Measurements from ENCODE around the gene POLR3K. TPM values are rescaled to one million over a fixed set of nuclear protein-coding genes. Genes with fewer than 3 reads are reported as not detected.
A peak's percentile ranks its signal among the peaks of the same experiment; 100 is the strongest.

POLR3K gene
- total RNA-seq (2021) (33.5 and 38.4 TPM in 2 replicates), Bru-seq, nascent RNA (percentile 69 among the genes with signal in this experiment), BruChase-seq, experiment 1, labeled RNA remaining after a 2-hour chase (percentile 72 among the genes with signal in this experiment), BruChase-seq, experiment 2, labeled RNA remaining after a 6-hour chase (percentile 80 among the genes with signal in this experiment)
- long read RNA-seq, transcript POLR3K-201 (3 exons, 1,392 nt) = major isoform, 84 of 86 reads
- long read RNA-seq, partial matches to known transcripts = 0 of 86 reads
- long read RNA-seq, other reads (novel, unspliced or antisense) = 2 of 86 reads

GRCh38 chr16:53346-54236 lies at the start of gene POLR3K, which contains the start of gene SNRNP25:
TSS of gene POLR3K (minus strand) at chr16:53608. CDS start at chr16:53586, 22 bp downstream.
TSS of gene SNRNP25 (plus strand) at chr16:53828. CDS start at chr16:54017, 189 bp downstream.
- Histone ChIP-seq H3K9me3 (ENCODE audit: insufficient read depth, low read depth) (no peaks in the 10 kb centered on the region), H4K20me1 (ENCODE audit: insufficient read depth) (0 out of 2 replicates have a peak, but pooled peaks cover 10% of the 10 kb centered on the region), H3K27ac (peak within 1 kb of the TSS; percentile 43), H3K4me1 (replicated peaks; ENCODE audit: insufficient read depth) (peaks cover 9% of the 10 kb centered on the region), H3K79me2 (ENCODE audit: low read depth) (peaks cover 46% of the 10 kb centered on the region), H3K36me3 (ENCODE audit: low read depth) (peaks cover 9% of the 10 kb centered on the region; the same call in 1 of the 2 replicates), H3K4me2 (peak within 1 kb of the TSS; percentile 86), H3K4me3 (peak within 1 kb of the TSS; percentile 88), H3F3A (ENCODE audit: insufficient read depth, low read depth) (peaks cover 9% of the 10 kb centered on the region), H3K27me3 (ENCODE audit: insufficient read depth, low read depth) (no peaks in the 10 kb centered on the region), H3K9me2 (ENCODE audit: insufficient read depth) (no peaks in the 10 kb centered on the region), H2AFZ (peak within 1 kb of the TSS; percentile 97)
- peak; percentile 94 to 99 for DNase-seq
- CTCF ChIA-PET = interaction anchor here (0.5 to 1.9 kb wide), 4 partner anchors 12 to 348 kb away, joined by 3 to 8 read pairs (median 4); partner anchors contain the start of gene DECR2
- intact Hi-C loops (cut with micrococcal nuclease; ENCODE audit: unreplicated experiment) = no loop called here
- BruUV-seq (replicated peaks) = no TSS peak
- POLR2A ChIA-PET (ENCODE audit: unreplicated experiment) = interaction anchor here (0.6 to 1.1 kb wide), 6 partner anchors 14 to 472 kb away, joined by 3 to 9 read pairs (median 7); no protein-coding TSS in a partner anchor
- TF ChIP-seq EZH2 (IDR thresholded peaks at IDR 0.05; ENCODE audit: low read depth) (no peak), CTCF (conservative IDR thresholded peaks at IDR 0.05) (no peak)

- H2AFZ ChIP-seq = no peak overlapping the region
- ChIA-PET POLR2A (ENCODE audit: unreplicated experiment) (no interaction called here), CTCF (no interaction called here)
- intact Hi-C loops (cut with micrococcal nuclease; ENCODE audit: unreplicated experiment) = no loop called here
- no peaks in the 10 kb centered on the region for H3K9me2 ChIP-seq (ENCODE audit: insufficient read depth)
- DNase-seq = no peak
- no peaks in the 10 kb centered on the region for H3K79me2 ChIP-seq (ENCODE audit: low read depth)
- no peaks in the 10 kb centered on the region for H3K27me3 ChIP-seq (ENCODE audit: insufficient read depth, low read depth)
- no peaks in the 10 kb centered on the region for H3K9me3 ChIP-seq (ENCODE audit: insufficient read depth, low read depth)
- H3K4me3 ChIP-seq = no peak overlapping the region
- peaks cover 6% of the 10 kb centered on the region; the same call in 1 of the 2 replicates for H4K20me1 ChIP-seq (ENCODE audit: insufficient read depth)
- no peak overlapping the region for H3K4me2 ChIP-seq
- no peaks in the 10 kb centered on the region for H3K4me1 ChIP-seq (replicated peaks; ENCODE audit: insufficient read depth)
- peaks cover 10% of the 10 kb centered on the region for H3F3A ChIP-seq (ENCODE audit: insufficient read depth, low read depth)
- no peak for TF ChIP-seq EZH2 (IDR thresholded peaks at IDR 0.05; ENCODE audit: low read depth)
- TF ChIP-seq CTCF (conservative IDR thresholded peaks at IDR 0.05) = no peak
- BruUV-seq (replicated peaks) = no TSS peak
- H3K27ac ChIP-seq = no peak overlapping the region
- no peaks in the 10 kb centered on the region for H3K36me3 ChIP-seq (ENCODE audit: low read depth)
These were observed 48.9 kb upstream of the POLR3K start for GRCh38 chr16:102060-102855.

GRCh38 chr16:101586-101985 lies 48.2 kb upstream of the POLR3K start:
- no peaks in the 10 kb centered on the region for H3K79me2 ChIP-seq (ENCODE audit: low read depth)
- no peaks in the 10 kb centered on the region for H3K9me2 ChIP-seq (ENCODE audit: insufficient read depth)
- DNase-seq = no peak
- POLR2A ChIA-PET (ENCODE audit: unreplicated experiment) = no interaction called here
- H3K4me1 ChIP-seq (replicated peaks; ENCODE audit: insufficient read depth) = no peaks in the 10 kb centered on the region
- TF ChIP-seq CTCF (conservative IDR thresholded peaks at IDR 0.05) (no peak), EZH2 (IDR thresholded peaks at IDR 0.05; ENCODE audit: low read depth) (no peak)
- BruUV-seq (replicated peaks) = no TSS peak
- peaks cover 11% of the 10 kb centered on the region; the same call in 1 of the 2 replicates for H3F3A ChIP-seq (ENCODE audit: insufficient read depth, low read depth)
- CTCF ChIA-PET = no interaction called here
- intact Hi-C loops (cut with micrococcal nuclease; ENCODE audit: unreplicated experiment) = no loop called here
- H3K9me3 ChIP-seq (ENCODE audit: insufficient read depth, low read depth) = no peaks in the 10 kb centered on the region
- H3K36me3 ChIP-seq (ENCODE audit: low read depth) = no peaks in the 10 kb centered on the region
- peaks cover 6% of the 10 kb centered on the region; the same call in 1 of the 2 replicates for H4K20me1 ChIP-seq (ENCODE audit: insufficient read depth)
- H3K27ac ChIP-seq = no peak overlapping the region
- H2AFZ ChIP-seq = no peak overlapping the region
- H3K4me3 ChIP-seq = no peak overlapping the region
- H3K27me3 ChIP-seq (ENCODE audit: insufficient read depth, low read depth) = no peaks in the 10 kb centered on the region
- H3K4me2 ChIP-seq = no peak overlapping the region
